ENCODE results near the gene BNC2.

Gene BNC2

GRCh38 chr9:16866587-16866986 is 3.9 kb downstream of the BNC2 start:
- Mint-ChIP-seq H3K4me3 (peak overlapping the region; percentile 93 to 96 (median 95)), H3K27ac (peak overlapping the region; percentile 96), H3K27me3 (ENCODE audit: low read depth) (no peaks in the 10 kb centered on the region), H3K4me1 (peaks cover 52% of the 10 kb centered on the region), H3K36me3 (ENCODE audit: low read depth) (no peaks in the 10 kb centered on the region), H3K9me3 (no peaks in the 10 kb centered on the region)
- peak in 1 of 3 experiments; percentile 11 for TF ChIP-seq CTCF (IDR thresholded peaks at IDR 0.05; ENCODE audit: unreplicated experiment in 3 of 3)

GRCh38 chr9:16864649-16865434 is 5.6 kb downstream of the BNC2 start:
- H3K27ac Mint-ChIP-seq = peak overlapping the region; percentile 71 to 96 (median 88)
- no peaks in the 10 kb centered on the region for H3K36me3 Mint-ChIP-seq (ENCODE audit: low read depth)
- no peak for TF ChIP-seq CTCF (IDR thresholded peaks at IDR 0.05; ENCODE audit: unreplicated experiment in 3 of 3)
- no peaks in the 10 kb centered on the region for H3K27me3 Mint-ChIP-seq (ENCODE audit: low read depth)
- peaks cover 52% of the 10 kb centered on the region for H3K4me1 Mint-ChIP-seq
- no peaks in the 10 kb centered on the region for H3K9me3 Mint-ChIP-seq
- H3K4me3 Mint-ChIP-seq = peak overlapping the region in 2 of 3 experiments; percentile 43 to 81

- H3K27ac Mint-ChIP-seq = peak overlapping the region; percentile 18 to 60 (median 22)
- no peak overlapping the region for H3K4me3 Mint-ChIP-seq
- TF ChIP-seq CTCF (IDR thresholded peaks at IDR 0.05; ENCODE audit: unreplicated experiment in 3 of 3) = no peak
- peaks cover 24% of the 10 kb centered on the region for H3K4me1 Mint-ChIP-seq
- no peaks in the 10 kb centered on the region for H3K27me3 Mint-ChIP-seq (ENCODE audit: low read depth)
- H3K36me3 Mint-ChIP-seq (ENCODE audit: low read depth) = no peaks in the 10 kb centered on the region
- no peaks in the 10 kb centered on the region for H3K9me3 Mint-ChIP-seq
Observed at GRCh38 chr9:16848179-16848578, 22.3 kb downstream of the BNC2 start.

GRCh38 chr9:16846986-16847385 is 23.5 kb downstream of the BNC2 start:
- Mint-ChIP-seq H3K27me3 (ENCODE audit: low read depth) (no peaks in the 10 kb centered on the region), H3K4me3 (no peak overlapping the region), H3K27ac (peak overlapping the region in 1 of 3 experiments; percentile 78), H3K36me3 (ENCODE audit: low read depth) (no peaks in the 10 kb centered on the region), H3K9me3 (no peaks in the 10 kb centered on the region), H3K4me1 (peaks cover 15% of the 10 kb centered on the region)
- TF ChIP-seq CTCF (IDR thresholded peaks at IDR 0.05; ENCODE audit: unreplicated experiment in 3 of 3) = no peak

GRCh38 chr9:16846367-16846766 is 24.1 kb downstream of the BNC2 start:
- TF ChIP-seq CTCF (IDR thresholded peaks at IDR 0.05; ENCODE audit: unreplicated experiment in 3 of 3) = no peak
- no peaks in the 10 kb centered on the region for H3K27me3 Mint-ChIP-seq (ENCODE audit: low read depth)
- H3K4me1 Mint-ChIP-seq = peaks cover 15% of the 10 kb centered on the region
- H3K9me3 Mint-ChIP-seq = no peaks in the 10 kb centered on the region
- H3K4me3 Mint-ChIP-seq = no peak overlapping the region
- peak overlapping the region in 2 of 3 experiments; percentile 39 to 78 for H3K27ac Mint-ChIP-seq
- no peaks in the 10 kb centered on the region for H3K36me3 Mint-ChIP-seq (ENCODE audit: low read depth)

GRCh38 chr9:16834817-16835216 is 35.7 kb downstream of the BNC2 start:
- Mint-ChIP-seq H3K36me3 (ENCODE audit: low read depth) (peaks cover 16% of the 10 kb centered on the region), H3K27ac (peak overlapping the region in 1 of 3 experiments; percentile 3), H3K4me1 (peaks cover 47% of the 10 kb centered on the region), H3K27me3 (ENCODE audit: low read depth) (no peaks in the 10 kb centered on the region), H3K9me3 (no peaks in the 10 kb centered on the region), H3K4me3 (no peak overlapping the region)
- no peak for TF ChIP-seq CTCF (IDR thresholded peaks at IDR 0.05; ENCODE audit: unreplicated experiment in 3 of 3)
